ENCODE measurements around the gene TRIM33.

Gene TRIM33

DNA sequence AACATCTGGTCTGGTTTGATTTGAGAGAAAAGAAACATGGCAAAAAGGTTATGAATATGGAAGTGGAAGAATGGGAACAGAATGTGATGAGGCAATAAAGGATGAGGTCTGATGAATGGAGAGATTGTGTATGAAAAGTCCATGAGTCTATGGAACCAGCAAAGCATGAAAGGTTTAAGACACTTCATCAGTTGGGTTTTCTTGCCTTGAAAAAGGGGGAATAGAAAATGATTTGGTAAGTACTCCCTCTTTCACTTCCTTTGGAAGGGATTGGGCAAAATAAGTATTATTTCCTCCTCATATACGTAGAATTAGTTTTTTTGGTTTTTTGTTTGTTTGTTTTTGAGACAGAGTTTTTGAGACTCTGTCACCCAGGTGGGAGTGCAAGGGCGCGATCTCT is 155.8 kb downstream of the TRIM33 start:
- no peaks in the 10 kb centered on the region for H3K9me3 ChIP-seq (ENCODE audit: control insufficient read depth, insufficient read depth, low read length)
- H3K9ac ChIP-seq (ENCODE audit: low read depth, low read length) = no peak overlapping the region
- H3K4me1 ChIP-seq (ENCODE audit: insufficient read depth, low read length) = peaks cover 6% of the 10 kb centered on the region
- no peaks in the 10 kb centered on the region for H3K36me3 ChIP-seq (ENCODE audit: insufficient read depth, low read length)

DNA sequence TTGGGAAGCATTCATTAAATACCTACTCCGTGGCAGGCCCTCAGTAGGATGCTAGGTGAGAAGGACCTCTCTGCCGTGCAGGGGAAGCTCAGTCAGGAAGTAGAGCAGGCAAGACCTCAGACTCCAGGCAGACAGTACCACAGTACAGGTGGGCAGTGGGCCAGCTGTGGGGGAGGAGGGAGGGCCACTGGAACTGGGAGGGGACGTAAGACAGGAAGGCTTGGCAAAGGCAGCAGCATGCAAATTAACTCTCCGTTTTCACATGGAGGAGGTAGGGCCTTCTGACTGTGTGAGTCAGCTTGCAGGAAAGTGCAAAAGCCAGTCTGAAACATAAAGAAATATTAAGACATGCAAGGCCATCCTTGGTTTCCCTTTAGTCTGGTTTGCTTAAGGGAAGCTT is 157.7 kb downstream of the TRIM33 start:
- Histone ChIP-seq H3K9ac (ENCODE audit: low read depth, low read length) (no peak overlapping the region), H3K4me1 (ENCODE audit: insufficient read depth, low read length) (peaks cover 6% of the 10 kb centered on the region), H3K36me3 (ENCODE audit: insufficient read depth, low read length) (no peaks in the 10 kb centered on the region), H3K9me3 (ENCODE audit: control insufficient read depth, insufficient read depth, low read length) (no peaks in the 10 kb centered on the region)

DNA sequence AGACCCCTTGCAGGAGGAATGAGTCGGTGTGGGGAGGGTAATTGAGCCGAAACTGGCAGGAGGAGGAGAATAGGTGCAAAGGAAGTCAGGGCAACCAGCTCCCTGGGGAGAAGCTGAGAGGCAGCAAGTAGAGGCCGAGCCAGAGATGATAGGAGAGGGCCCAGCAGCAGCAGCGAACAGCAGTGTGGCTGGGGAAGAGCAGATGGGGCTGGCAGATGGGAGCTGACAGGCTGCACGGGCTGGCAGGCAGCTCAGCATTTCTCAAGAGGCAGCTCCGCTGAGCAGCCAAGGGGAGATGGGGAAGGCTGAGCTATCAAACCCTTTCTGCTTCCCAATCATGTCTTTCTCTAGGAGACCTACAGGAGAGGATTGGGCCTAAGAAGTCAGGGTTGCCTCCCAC is 158.2 kb downstream of the TRIM33 start:
- Histone ChIP-seq H3K9ac (ENCODE audit: low read depth, low read length) (no peak overlapping the region), H3K36me3 (ENCODE audit: insufficient read depth, low read length) (no peaks in the 10 kb centered on the region), H3K4me1 (ENCODE audit: insufficient read depth, low read length) (peaks cover 6% of the 10 kb centered on the region), H3K9me3 (ENCODE audit: control insufficient read depth, insufficient read depth, low read length) (no peaks in the 10 kb centered on the region)

DNA sequence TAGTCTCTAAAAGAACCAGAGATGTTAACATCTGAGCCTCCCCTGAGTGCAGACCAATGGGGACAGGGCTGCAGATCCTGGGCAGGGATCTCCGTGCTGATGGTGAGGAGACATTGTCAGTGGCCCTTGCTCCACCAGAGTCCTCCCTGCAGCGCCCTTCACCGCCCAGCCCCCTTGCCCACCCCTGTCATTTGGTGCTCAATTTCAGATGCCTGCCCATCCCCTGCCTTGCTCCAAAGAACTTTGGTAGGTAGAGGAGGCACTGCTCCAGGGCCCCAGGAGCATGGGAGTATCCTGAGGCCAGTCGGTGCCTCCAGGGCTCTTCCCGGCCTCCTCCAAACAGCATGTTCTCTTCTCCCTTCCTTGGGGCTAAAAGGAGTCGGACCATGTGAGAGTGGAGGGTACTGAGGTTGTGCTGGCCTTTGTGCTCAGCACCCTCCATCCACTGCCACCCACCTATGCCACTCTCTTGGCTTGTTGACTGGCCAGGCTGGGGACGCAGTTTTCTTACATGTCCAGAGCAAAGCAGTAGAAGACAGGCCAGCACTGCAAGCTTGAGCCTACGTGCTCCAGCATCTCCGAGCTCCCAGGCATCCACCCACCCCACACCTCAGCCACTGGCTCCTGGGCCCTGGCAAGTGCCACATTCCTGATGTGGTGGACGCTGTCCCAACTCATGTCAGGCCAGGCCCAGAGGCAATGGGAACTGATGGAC is 160.1 kb downstream of the TRIM33 start:
- Histone ChIP-seq H3K36me3 (ENCODE audit: insufficient read depth, low read length) (no peaks in the 10 kb centered on the region), H3K4me1 (ENCODE audit: insufficient read depth, low read length) (peaks cover 6% of the 10 kb centered on the region), H3K9me3 (ENCODE audit: control insufficient read depth, insufficient read depth, low read length) (no peaks in the 10 kb centered on the region), H3K9ac (ENCODE audit: low read depth, low read length) (no peak overlapping the region)

DNA sequence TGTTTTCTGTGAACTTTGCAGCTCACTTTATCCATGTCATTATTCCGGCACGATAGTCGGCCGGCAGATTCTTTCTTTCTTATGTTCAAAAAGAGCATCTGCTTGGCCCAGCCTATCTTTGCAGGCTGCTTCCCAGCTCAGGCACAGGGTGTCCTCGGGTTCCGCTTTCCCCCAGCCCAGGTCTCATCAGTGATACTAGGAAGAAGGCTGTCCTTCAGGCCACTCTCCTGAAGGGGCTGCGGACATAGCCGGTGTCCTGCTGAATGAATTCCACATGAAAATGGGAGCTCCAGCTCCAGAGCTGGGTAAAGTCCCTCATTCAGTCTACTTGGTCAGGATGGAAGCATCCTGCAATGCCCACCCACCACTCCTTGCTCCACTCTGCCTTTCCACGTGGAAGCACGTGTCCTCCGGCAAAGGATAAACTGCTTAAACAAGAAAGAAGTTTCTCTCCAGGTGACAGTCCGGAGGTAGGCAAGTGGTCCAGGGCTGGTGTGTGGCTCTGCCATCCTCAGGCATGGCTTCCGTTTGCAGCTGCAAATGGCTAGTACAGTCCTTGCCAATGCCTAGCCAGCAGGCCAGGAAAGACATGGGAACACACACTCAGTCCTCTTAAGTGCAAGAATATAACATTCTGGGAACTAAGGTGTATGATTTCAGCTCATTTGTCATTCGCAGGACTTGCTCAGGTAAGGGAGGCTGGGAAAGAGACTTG is 161.0 kb downstream of the TRIM33 start:
- H3K9me3 ChIP-seq (ENCODE audit: control insufficient read depth, insufficient read depth, low read length) = no peaks in the 10 kb centered on the region

DNA sequence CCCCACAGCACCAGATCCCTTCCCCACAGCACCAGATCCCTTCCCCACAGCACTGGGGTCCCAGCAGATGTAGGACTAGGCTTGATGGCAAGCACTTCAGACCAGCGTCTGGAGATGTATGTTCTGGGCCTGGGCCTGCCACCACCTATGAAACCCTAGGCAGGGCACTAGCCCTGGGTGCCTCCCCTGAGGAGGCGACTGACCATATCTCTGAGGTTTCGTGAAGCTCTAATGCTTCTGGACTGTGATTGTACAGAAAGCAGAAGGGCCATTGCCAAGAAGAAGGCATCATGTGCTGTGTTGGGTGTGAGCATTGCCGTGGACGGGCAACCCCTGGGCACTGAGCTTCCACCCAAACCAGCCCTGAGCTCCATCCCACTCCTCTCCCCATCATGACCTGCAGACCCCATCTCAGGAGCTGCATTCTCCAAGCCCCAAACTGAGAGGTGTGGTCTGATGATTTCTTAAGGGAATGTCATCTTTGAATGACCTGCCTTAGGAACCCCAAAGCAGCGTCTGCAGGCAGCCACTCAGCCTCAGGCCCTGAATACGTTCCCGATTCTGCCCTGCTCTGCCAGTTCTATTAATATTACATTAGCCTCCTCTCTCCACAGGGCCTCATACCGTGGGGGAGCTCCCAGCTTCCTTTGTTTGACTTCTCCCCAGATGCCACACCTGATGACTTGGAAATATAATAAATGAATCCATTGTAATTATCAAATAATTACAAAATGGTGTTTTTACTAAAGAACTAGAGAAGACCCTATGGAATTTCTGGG is 163.4 kb downstream of the TRIM33 start:
- Histone ChIP-seq H3K9me3 (ENCODE audit: control insufficient read depth, insufficient read depth, low read length) (no peaks in the 10 kb centered on the region; the same call in 1 of the 2 replicates), H3K4me1 (ENCODE audit: insufficient read depth, low read length) (no peaks in the 10 kb centered on the region; the same call in 1 of the 2 replicates), H3K9ac (ENCODE audit: low read depth, low read length) (no peak overlapping the region), H3K36me3 (ENCODE audit: insufficient read depth, low read length) (no peaks in the 10 kb centered on the region)

More for the DNA sequence above, 161.0 kb downstream of the TRIM33 start:
- no peak overlapping the region for H3K9ac ChIP-seq (ENCODE audit: low read depth, low read length)
- no peaks in the 10 kb centered on the region for H3K36me3 ChIP-seq (ENCODE audit: insufficient read depth, low read length)
- H3K4me1 ChIP-seq (ENCODE audit: insufficient read depth, low read length) = peaks cover 6% of the 10 kb centered on the region

DNA sequence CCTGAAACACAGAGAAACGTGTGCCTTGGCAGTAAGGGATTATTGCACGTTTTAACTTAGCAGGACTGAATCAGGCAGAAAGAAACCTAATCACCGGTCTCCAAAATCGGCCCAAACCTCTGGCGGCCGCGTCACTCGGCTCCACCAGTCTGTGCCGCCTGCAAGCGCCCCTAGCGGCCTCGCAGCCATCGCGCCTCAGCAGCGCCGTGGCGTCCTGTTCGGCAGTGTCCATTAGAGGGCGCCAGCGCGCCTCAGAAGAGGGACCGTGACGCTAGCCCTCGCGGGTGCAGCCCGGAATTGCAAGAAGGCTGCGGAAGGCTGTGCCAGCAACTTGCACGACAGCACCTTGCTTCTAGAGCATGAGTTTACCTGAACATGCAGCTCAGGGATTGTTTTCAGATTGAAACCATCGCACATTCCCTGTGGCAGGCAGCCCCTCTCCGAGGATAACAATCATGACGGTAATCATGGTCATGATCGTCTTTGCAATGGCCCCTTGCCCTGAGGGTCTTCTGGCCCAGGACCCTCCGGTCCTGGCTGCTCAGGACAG is 164.4 kb downstream of the TRIM33 start:
- Histone ChIP-seq H3K9me3 (ENCODE audit: control insufficient read depth, insufficient read depth, low read length) (no peaks in the 10 kb centered on the region; the same call in 1 of the 2 replicates), H3K36me3 (ENCODE audit: insufficient read depth, low read length) (no peaks in the 10 kb centered on the region), H3K9ac (ENCODE audit: low read depth, low read length) (peak overlapping the region; percentile 66), H3K4me1 (ENCODE audit: insufficient read depth, low read length) (no peaks in the 10 kb centered on the region)

DNA sequence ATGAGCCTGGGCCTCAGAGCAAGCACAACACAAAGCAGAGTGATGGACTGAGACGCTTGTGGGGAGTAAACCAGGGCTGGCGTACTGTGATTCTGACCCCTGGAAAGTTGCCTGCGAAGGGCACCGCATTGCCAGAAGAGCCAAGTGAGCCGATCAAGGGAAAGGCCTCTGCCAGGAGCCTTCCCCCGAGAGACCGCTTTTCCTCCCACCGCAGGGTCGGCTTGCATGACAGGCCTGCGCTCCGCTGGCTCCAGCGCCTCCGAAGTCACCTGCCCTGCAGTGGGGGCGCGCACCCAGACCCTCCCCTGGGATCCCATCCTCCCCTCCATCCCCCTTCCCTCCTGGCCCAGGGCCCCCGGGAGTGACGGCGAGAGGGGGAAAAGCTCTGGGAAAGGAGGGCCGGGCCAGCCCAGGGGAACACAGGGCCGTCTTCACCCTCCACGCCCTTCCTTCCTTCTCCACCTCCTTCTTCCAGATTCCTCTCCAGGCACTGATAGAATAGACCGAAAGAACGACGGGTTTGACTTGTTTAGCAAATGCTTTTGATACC is 165.0 kb downstream of the TRIM33 start:
- Histone ChIP-seq H3K9ac (ENCODE audit: low read depth, low read length) (peak overlapping the region; percentile 66), H3K36me3 (ENCODE audit: insufficient read depth, low read length) (no peaks in the 10 kb centered on the region), H3K9me3 (ENCODE audit: control insufficient read depth, insufficient read depth, low read length) (no peaks in the 10 kb centered on the region; the same call in 1 of the 2 replicates), H3K4me1 (ENCODE audit: insufficient read depth, low read length) (no peaks in the 10 kb centered on the region)

DNA sequence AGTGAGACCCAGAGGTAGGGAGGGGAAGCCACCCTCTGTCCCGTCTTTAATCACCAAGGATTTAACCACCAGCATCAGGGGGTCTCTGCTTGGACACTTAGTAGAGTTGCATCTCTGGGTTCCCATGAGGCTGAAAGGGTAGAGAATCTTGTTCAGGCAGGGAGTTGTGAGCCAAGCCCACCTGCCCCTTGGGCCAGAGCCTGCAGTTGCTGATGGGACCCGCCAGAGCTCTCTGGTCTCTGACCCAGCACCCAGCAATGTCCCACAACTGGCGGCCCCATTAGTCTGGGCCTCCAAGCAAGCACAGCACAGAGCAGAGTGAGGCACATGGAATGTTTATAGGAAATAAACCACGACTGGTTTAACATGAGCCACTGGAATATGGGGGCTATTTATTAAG is 166.3 kb downstream of the TRIM33 start:
- Histone ChIP-seq H3K4me1 (ENCODE audit: insufficient read depth, low read length) (no peaks in the 10 kb centered on the region), H3K36me3 (ENCODE audit: insufficient read depth, low read length) (no peaks in the 10 kb centered on the region), H3K9me3 (ENCODE audit: control insufficient read depth, insufficient read depth, low read length) (no peaks in the 10 kb centered on the region; the same call in 1 of the 2 replicates), H3K9ac (ENCODE audit: low read depth, low read length) (no peak overlapping the region)
